ENCODE measurements around the gene EPSTI1. TPM values are rescaled to one million over a fixed set of nuclear protein-coding genes. Genes with fewer than 3 reads are reported as not detected.

The EPSTI1 gene
- total RNA-seq, 3 donors from 2014 or later (not counting 1 experiment from before 2014, with no cell fraction given) = 23.4 to 57.4 (median 34.4) TPM

- H3K9me3 Mint-ChIP-seq = no peaks in the 10 kb centered on the region
- H3K27me3 ChIP-seq (ENCODE audit: control insufficient read depth, insufficient read depth, low read length) = no peaks in the 10 kb centered on the region
- peaks cover 14% of the 10 kb centered on the region for H3K36me3 Mint-ChIP-seq
- ATAC-seq (no peak), DNase-seq (no peak)
- H3K27me3 Mint-ChIP-seq (ENCODE audit: low read depth in 2 of 2) = no peaks in the 10 kb centered on the region
- H3K36me3 ChIP-seq (ENCODE audit: control insufficient read depth, insufficient read depth, low read length) = peaks cover 55% of the 10 kb centered on the region
- H3K27ac ChIP-seq (ENCODE audit: low read length) = no peak overlapping the region
- H3K4me3 Mint-ChIP-seq = no peak overlapping the region
- no peak for TF ChIP-seq CTCF (IDR thresholded peaks at IDR 0.05)
- intact Hi-C loops (cut with micrococcal nuclease) = no loop called here
- H3K4me1 ChIP-seq (ENCODE audit: control insufficient read depth, insufficient read depth, low read length) = no peaks in the 10 kb centered on the region
- no peak overlapping the region for H3K4me3 ChIP-seq (ENCODE audit: low read length)
- no peaks in the 10 kb centered on the region for H3K9me3 ChIP-seq (ENCODE audit: control insufficient read depth, insufficient read depth, low read length)
- peaks cover 0 to 4% of the 10 kb centered on the region in 2 donors for H3K4me1 Mint-ChIP-seq
- H3K27ac Mint-ChIP-seq = no peak overlapping the region
- 90% methylated on average over 2 of the region's 4 CpGs for WGBS (ENCODE audit: insufficient coverage)
Observed at GRCh38 chr13:42894765-42895243, 97.2 kb downstream of the EPSTI1 start.

- H3K36me3 Mint-ChIP-seq = peaks cover 14% of the 10 kb centered on the region
- no peak overlapping the region for H3K4me3 ChIP-seq (ENCODE audit: low read length)
- H3K9me3 ChIP-seq (ENCODE audit: control insufficient read depth, insufficient read depth, low read length) = no peaks in the 10 kb centered on the region
- ATAC-seq (no peak), DNase-seq (no peak)
- no peak overlapping the region for H3K27ac ChIP-seq (ENCODE audit: low read length)
- 50% methylated on average over 1 of the region's 1 CpG for WGBS (ENCODE audit: insufficient coverage)
- intact Hi-C loops (cut with micrococcal nuclease) = no loop called here
- H3K27me3 Mint-ChIP-seq (ENCODE audit: low read depth in 2 of 2) = no peaks in the 10 kb centered on the region
- no peak for TF ChIP-seq CTCF (IDR thresholded peaks at IDR 0.05)
- H3K27ac Mint-ChIP-seq = no peak overlapping the region
- no peaks in the 10 kb centered on the region for H3K27me3 ChIP-seq (ENCODE audit: control insufficient read depth, insufficient read depth, low read length)
- no peaks in the 10 kb centered on the region for H3K4me1 ChIP-seq (ENCODE audit: control insufficient read depth, insufficient read depth, low read length)
- H3K4me1 Mint-ChIP-seq = peaks cover 0 to 4% of the 10 kb centered on the region in 2 donors
- H3K36me3 ChIP-seq (ENCODE audit: control insufficient read depth, insufficient read depth, low read length) = peaks cover 55% of the 10 kb centered on the region
- H3K9me3 Mint-ChIP-seq = no peaks in the 10 kb centered on the region
- no peak overlapping the region for H3K4me3 Mint-ChIP-seq
Observed at GRCh38 chr13:42893214-42893671, 98.8 kb downstream of the EPSTI1 start.

GRCh38 chr13:42892760-42893159 is 99.3 kb downstream of the EPSTI1 start:
- Mint-ChIP-seq H3K36me3 (peaks cover 9% of the 10 kb centered on the region), H3K9me3 (no peaks in the 10 kb centered on the region), H3K4me3 (no peak overlapping the region), H3K27me3 (ENCODE audit: low read depth in 2 of 2) (no peaks in the 10 kb centered on the region), H3K27ac (no peak overlapping the region), H3K4me1 (peaks cover 0 to 4% of the 10 kb centered on the region in 2 donors)
- TF ChIP-seq CTCF (IDR thresholded peaks at IDR 0.05) = no peak
- intact Hi-C loops (cut with micrococcal nuclease) = no loop called here
- no peaks in the 10 kb centered on the region for H3K4me1 ChIP-seq (ENCODE audit: control insufficient read depth, insufficient read depth, low read length)
- ATAC-seq = no peak
- no peak overlapping the region for H3K4me3 ChIP-seq (ENCODE audit: low read length)
- DNase-seq = no peak
- 87% methylated on average over 3 of the region's 3 CpGs for WGBS (ENCODE audit: insufficient coverage)
- H3K27me3 ChIP-seq (ENCODE audit: control insufficient read depth, insufficient read depth, low read length) = no peaks in the 10 kb centered on the region
- peaks cover 51% of the 10 kb centered on the region for H3K36me3 ChIP-seq (ENCODE audit: control insufficient read depth, insufficient read depth, low read length)
- no peak overlapping the region for H3K27ac ChIP-seq (ENCODE audit: low read length)
- H3K9me3 ChIP-seq (ENCODE audit: control insufficient read depth, insufficient read depth, low read length) = no peaks in the 10 kb centered on the region

- Mint-ChIP-seq H3K9me3 (no peaks in the 10 kb centered on the region), H3K27me3 (ENCODE audit: low read depth in 2 of 2) (no peaks in the 10 kb centered on the region), H3K4me3 (no peak overlapping the region), H3K4me1 (no peaks in the 10 kb centered on the region), H3K36me3 (no peaks in the 10 kb centered on the region), H3K27ac (no peak overlapping the region)
- Histone ChIP-seq H3K4me3 (ENCODE audit: low read length) (no peak overlapping the region), H3K9me3 (ENCODE audit: control insufficient read depth, insufficient read depth, low read length) (no peaks in the 10 kb centered on the region), H3K27ac (ENCODE audit: low read length) (no peak overlapping the region), H3K27me3 (ENCODE audit: control insufficient read depth, insufficient read depth, low read length) (no peaks in the 10 kb centered on the region), H3K36me3 (ENCODE audit: control insufficient read depth, insufficient read depth, low read length) (peaks cover 53% of the 10 kb centered on the region), H3K4me1 (ENCODE audit: control insufficient read depth, insufficient read depth, low read length) (no peaks in the 10 kb centered on the region)
- ATAC-seq = no peak
- intact Hi-C loops (cut with micrococcal nuclease) = no loop called here
- TF ChIP-seq CTCF (IDR thresholded peaks at IDR 0.05) = no peak
- DNase-seq = no peak
- no CpG with 5 or more reads among the region's 3 CpGs for WGBS (ENCODE audit: insufficient coverage)
Observed at GRCh38 chr13:42891591-42891990, 100.5 kb downstream of the EPSTI1 start.

Data from natural killer cell (primary cell).